Measurements from ENCODE around the gene ZCWPW1.
"Not testable (repeated sequence)": the region's sequence is repeated elsewhere in the genome, so short reads cannot be mapped to it uniquely, and the experiment has no call there.

Gene ZCWPW1

GRCh38 chr7:100372256-100372655 is 56.2 kb downstream of the ZCWPW1 start:
- no peak for DNase-seq

GRCh38 chr7:100371561-100372171 is 56.8 kb downstream of the ZCWPW1 start:
- DNase-seq, result no peak

GRCh38 chr7:100370746-100371145 is 57.8 kb downstream of the ZCWPW1 start:
- no peak for DNase-seq

- DNase-seq, result no peak
Measured at GRCh38 chr7:100370303-100370702, 58.2 kb downstream of the ZCWPW1 start.

GRCh38 chr7:100369105-100369504 is 59.4 kb downstream of the ZCWPW1 start:
- DNase-seq, result no peak

- no peak for DNase-seq
Measured at GRCh38 chr7:100367676-100368613, 60.6 kb downstream of the ZCWPW1 start.

GRCh38 chr7:100367251-100367620 is 61.3 kb downstream of the ZCWPW1 start:
- no peak for DNase-seq

- DNase-seq, result no peak
Measured at GRCh38 chr7:100366411-100367250, 61.9 kb downstream of the ZCWPW1 start.

GRCh38 chr7:100365998-100366367 is 62.5 kb downstream of the ZCWPW1 start:
- DNase-seq, result not testable (repeated sequence)

GRCh38 chr7:100364480-100364879 is 64.0 kb downstream of the ZCWPW1 start:
- DNase-seq, result no peak

GRCh38 chr7:100363797-100364196 is 64.7 kb downstream of the ZCWPW1 start:
- DNase-seq, result not testable (repeated sequence)

- no peak for DNase-seq
Measured at GRCh38 chr7:100363098-100363497, 65.4 kb downstream of the ZCWPW1 start.

- no peak for DNase-seq
Measured at GRCh38 chr7:100360135-100360854, 68.2 kb downstream of the ZCWPW1 start.

- DNase-seq, result no peak
Measured at GRCh38 chr7:100358857-100359212, 69.7 kb downstream of the ZCWPW1 start.

GRCh38 chr7:100358027-100358856 is 70.3 kb downstream of the ZCWPW1 start, which contains the start of gene PILRB:
Gene PILRB (plus strand): TSS chr7:100358117. CDS start chr7:100358303, 186 bp downstream.
- DNase-seq, result no peak

- no peak for DNase-seq
Measured at GRCh38 chr7:100357131-100357561, 71.4 kb downstream of the ZCWPW1 start.

GRCh38 chr7:100356416-100357068 is 72.0 kb downstream of the ZCWPW1 start:
- DNase-seq, result no peak

GRCh38 chr7:100353685-100354330 is 74.7 kb downstream of the ZCWPW1 start:
- DNase-seq, result no peak

GRCh38 chr7:100352984-100353684 is 75.4 kb downstream of the ZCWPW1 start:
- DNase-seq, result no peak

GRCh38 chr7:100352230-100352781 is 76.2 kb downstream of the ZCWPW1 start:
- not testable (repeated sequence) for DNase-seq

All from NCI-H187 (cell line).